DND-41 (cell line): Measurements from ENCODE around the gene MEGF9.

Experiments used
- ATAC-seq: fragments of 200-7000 bp; cut with Tn5 transposase; 3 replicates; pipeline ENCODE4 v1.9.1; 2021; ENCODE audit warnings: low read depth; ENCODE audit not compliant: insufficient read depth
- DNase-seq: peaks from one replicate; pipeline ENCODE4 v3.0.0-alpha.2; 2020
- H2AFZ ChIP-seq: 2 replicates; pipeline ENCODE4 v1.6.0; 2012; ENCODE audit warnings: low read depth, low read length
- H3K27ac ChIP-seq: 2 replicates; pipeline ENCODE4 v1.5.1; 2012; ENCODE audit warnings: low read length, inconsistent platforms
- H3K27me3 ChIP-seq: fragments of 200-600 bp; sonication (generic); 2 replicates; pipeline ENCODE4 v1.6.0; 2012; ENCODE audit warnings: low read length, mild to moderate bottlenecking, inconsistent platforms; ENCODE audit not compliant: insufficient read depth, poor library complexity
- H3K36me3 ChIP-seq: 2 replicates; pipeline ENCODE4 v1.5.1; 2012; ENCODE audit warnings: low read length, inconsistent platforms; ENCODE audit not compliant: insufficient read depth
- H3K4me1 ChIP-seq: 2 replicates; pipeline ENCODE4 v1.5.1; 2012; ENCODE audit warnings: mild to moderate bottlenecking, low read length; ENCODE audit not compliant: insufficient read depth
- H3K4me2 ChIP-seq: 2 replicates; pipeline ENCODE4 v1.6.0; 2012; ENCODE audit warnings: mild to moderate bottlenecking, moderate library complexity, low read length, inconsistent platforms; ENCODE audit not compliant: insufficient read depth
- H3K4me3 ChIP-seq, 2 experiments: fragments of 200-600 bp in 1 of 2; shearing (Covaris generic) in 1 of 2; 2 replicates each; pipeline ENCODE4 v1.5.1; 2012 to 2016; ENCODE audit warnings: inconsistent platforms in 2 of 2, low read length in 2 of 2, mild to moderate bottlenecking in 2 of 2, low read depth in 1 of 2, moderate library complexity in 1 of 2
- H3K79me2 ChIP-seq: 2 replicates; pipeline ENCODE4 v1.6.0; 2012; ENCODE audit warnings: low read length, inconsistent platforms; ENCODE audit not compliant: insufficient read depth
- H3K9ac ChIP-seq: 2 replicates; pipeline ENCODE4 v1.6.0; 2012; ENCODE audit warnings: low read depth, mild to moderate bottlenecking, inconsistent platforms, low read length, moderate library complexity
- H3K9me3 ChIP-seq: 2 replicates; pipeline ENCODE4 v1.5.1; 2012; ENCODE audit warnings: low read length, moderate library complexity, mild to moderate bottlenecking, inconsistent platforms; ENCODE audit not compliant: insufficient read depth, severe bottlenecking
- H4K20me1 ChIP-seq: 2 replicates; pipeline ENCODE4 v1.6.0; 2012; ENCODE audit warnings: low read length; ENCODE audit not compliant: insufficient read depth
- CTCF ChIP-seq: IDR thresholded peaks from 2 replicates; pipeline ENCODE4 v1.5.1; 2012; ENCODE audit warnings: borderline replicate concordance, low read length, moderate library complexity, mild to moderate bottlenecking; ENCODE audit not compliant: poor library complexity, severe bottlenecking; ENCODE audit errors: extremely low read depth
- EZH2 ChIP-seq: IDR thresholded peaks from 3 replicates; pipeline ENCODE4 v1.6.1; 2012; ENCODE audit warnings: borderline replicate concordance, low read depth, mild to moderate bottlenecking, moderate library complexity, low read length, inconsistent platforms; ENCODE audit not compliant: severe bottlenecking

The MEGF9 gene

DNA sequence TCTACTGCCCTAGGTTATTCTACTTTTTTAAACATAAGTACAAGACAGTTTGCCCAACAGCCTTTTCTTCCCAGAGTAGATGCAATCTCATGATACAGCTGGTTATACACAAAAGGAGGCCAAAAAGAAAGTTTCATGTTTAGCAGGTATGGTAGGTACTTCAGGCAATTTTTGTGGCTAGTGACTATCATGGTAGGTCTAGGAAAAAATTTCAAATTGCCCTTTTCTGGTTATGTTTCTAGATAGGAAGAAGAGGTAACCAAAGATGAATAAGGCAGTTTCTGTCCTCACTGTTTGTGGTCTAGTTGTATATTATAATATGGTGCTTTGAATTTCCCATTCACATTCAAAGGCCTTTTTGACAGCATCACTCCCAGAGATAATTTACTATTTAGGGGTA is 19.7 kb downstream of the MEGF9 start:
- Histone ChIP-seq H3K27ac (no peak overlapping the region), H3K36me3 (no peaks in the 10 kb centered on the region), H2AFZ (no peak overlapping the region), H3K4me3 (no peak overlapping the region), H3K4me1 (no peaks in the 10 kb centered on the region), H3K4me2 (no peak overlapping the region), H3K27me3 (no peaks in the 10 kb centered on the region), H3K9ac (no peak overlapping the region), H4K20me1 (peaks cover 7% of the 10 kb centered on the region; the same call in 1 of the 2 replicates), H3K9me3 (no peaks in the 10 kb centered on the region), H3K79me2 (peaks cover 5% of the 10 kb centered on the region)
- DNase-seq: no peak
- TF ChIP-seq EZH2 (no peak), CTCF (no peak)
- ATAC-seq: no peak

GRCh38 chr9:120693700-120694008 is 20.6 kb downstream of the MEGF9 start:
- Histone ChIP-seq H3K4me1 (no peaks in the 10 kb centered on the region), H3K79me2 (peaks cover 3% of the 10 kb centered on the region), H3K27ac (no peak overlapping the region), H3K4me2 (no peak overlapping the region), H4K20me1 (peaks cover 4% of the 10 kb centered on the region; the same call in 1 of the 2 replicates), H3K4me3 (no peak overlapping the region), H3K9me3 (no peaks in the 10 kb centered on the region), H3K9ac (no peak overlapping the region), H3K36me3 (no peaks in the 10 kb centered on the region), H2AFZ (no peak overlapping the region), H3K27me3 (no peaks in the 10 kb centered on the region)
- TF ChIP-seq EZH2: no peak
- TF ChIP-seq CTCF: no peak
- ATAC-seq (no peak), DNase-seq (no peak)

DNA sequence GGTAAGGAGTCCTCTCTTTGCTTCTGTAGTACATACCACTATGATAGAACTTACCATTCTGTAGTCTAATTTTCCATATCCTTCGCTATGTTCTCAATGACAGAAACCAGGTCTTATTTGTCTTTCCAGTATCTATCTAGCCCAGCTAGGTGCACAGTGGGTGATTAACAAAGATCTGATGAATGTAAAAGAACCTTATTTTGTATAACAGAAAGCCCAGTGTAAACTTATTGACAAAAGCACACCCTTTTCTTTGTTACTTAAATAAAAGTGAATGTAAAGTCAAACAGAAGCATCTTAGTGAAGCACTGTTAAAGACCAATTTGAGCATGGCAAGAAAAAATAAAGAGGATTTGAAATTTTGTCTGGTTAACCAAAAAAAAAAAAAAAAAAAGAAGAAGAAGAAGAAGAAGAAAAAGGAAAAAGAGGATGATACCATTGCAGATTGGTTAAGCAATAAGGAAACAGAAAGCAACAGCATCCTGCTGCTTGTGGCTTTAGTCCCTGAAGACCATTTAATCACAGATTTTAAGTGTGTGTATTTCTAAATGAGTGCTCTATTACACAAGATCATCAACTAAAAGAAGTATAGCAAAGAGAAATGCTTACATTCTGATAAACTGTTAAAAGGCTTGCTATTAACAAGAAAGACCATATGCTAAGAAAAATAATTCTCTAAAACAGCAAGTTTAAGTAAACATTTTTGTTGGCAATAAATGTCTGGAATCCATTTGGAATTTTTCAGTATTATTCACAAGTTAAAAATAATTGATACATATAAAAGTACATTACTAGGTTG is 21.2 kb downstream of the MEGF9 start:
- Histone ChIP-seq H3K9ac (no peak overlapping the region), H2AFZ (no peak overlapping the region), H3K4me2 (no peak overlapping the region), H3K4me1 (no peaks in the 10 kb centered on the region), H3K79me2 (peaks cover 2% of the 10 kb centered on the region; the same call in 1 of the 2 replicates), H3K27me3 (no peaks in the 10 kb centered on the region), H4K20me1 (peaks cover 3% of the 10 kb centered on the region; the same call in 1 of the 2 replicates), H3K4me3 (no peak overlapping the region), H3K27ac (no peak overlapping the region), H3K9me3 (no peaks in the 10 kb centered on the region), H3K36me3 (no peaks in the 10 kb centered on the region)
- DNase-seq (no peak), ATAC-seq (no peak)
- TF ChIP-seq CTCF (no peak), EZH2 (no peak)
